Right ventricle myocardium superior (tissue), 1 donor: ENCODE measurements around the gene FRMD4A. TPM values are rescaled to one million over a fixed set of nuclear protein-coding genes. Genes with fewer than 3 reads are reported as not detected.
"Not testable (repeated sequence)": the region's sequence is repeated elsewhere in the genome, so short reads cannot be mapped to it uniquely, and the experiment has no call there.

ENCODE experiments used
- ATAC-seq: fragments of 200-7000 bp; cut with Tn5 transposase; one replicate; pipeline ENCODE4 v1.9.1; 2020; ENCODE audit warnings: mild to moderate bottlenecking; ENCODE audit not compliant: poor library complexity
- DNase-seq: peaks from one replicate; pipeline ENCODE4 v3.0.0-alpha.2; 2020
- intact Hi-C: fragments of 100-400 bp; cut with DNase I; formaldehyde crosslinking; loops from one replicate; pipeline ENCODE4 v1.11.2; 2022
- total RNA-seq: library from RNA; stranded (reverse); fragmentation: NEBNext Ultra II Directional; extraction: Animal tissue kit (Norgen Biotek cat#: 25700); gene quantifications from one replicate; pipeline ENCODE4 v1.2.1, GENCODE V29; 2021
- donor health status: DM: no; HTN: yes; CAD: no; lungs with severe emphysema.

The FRMD4A gene
- total RNA-seq, 1 donor from 2014 or later = 33.2 TPM

- intact Hi-C loops = loop anchor here (10.0 kb wide), 1 partner anchor 55 kb away; no protein-coding TSS in a partner anchor
- no peak for DNase-seq
- ATAC-seq = no peak
These were observed 560.8 kb downstream of the FRMD4A start for GRCh38 chr10:13769946-13770345.

- no peak for DNase-seq
- ATAC-seq = no peak
- intact Hi-C loops = no loop called here
These were observed 563.0 kb downstream of the FRMD4A start for GRCh38 chr10:13767676-13768178.

GRCh38 chr10:13767148-13767547 is 563.6 kb downstream of the FRMD4A start:
- ATAC-seq, DNase-seq, intact Hi-C loops: not testable (repeated sequence)

- DNase-seq (no peak), ATAC-seq (no peak)
- intact Hi-C loops = no loop called here
These were observed 564.9 kb downstream of the FRMD4A start for GRCh38 chr10:13765641-13766341.

- DNase-seq = no peak
- no peak for ATAC-seq
- intact Hi-C loops = no loop called here
These were observed 569.1 kb downstream of the FRMD4A start for GRCh38 chr10:13761490-13762091.

GRCh38 chr10:13759168-13759567 is 571.6 kb downstream of the FRMD4A start:
- intact Hi-C loops = no loop called here
- no peak for ATAC-seq
- DNase-seq = no peak

GRCh38 chr10:13758756-13759155 is 572.0 kb downstream of the FRMD4A start:
- DNase-seq (no peak), ATAC-seq (no peak)
- intact Hi-C loops = no loop called here

- intact Hi-C loops = no loop called here
- DNase-seq (no peak), ATAC-seq (no peak)
These were observed 572.4 kb downstream of the FRMD4A start for GRCh38 chr10:13758312-13758711.

GRCh38 chr10:13754277-13754676 is 576.4 kb downstream of the FRMD4A start:
- intact Hi-C loops = no loop called here
- ATAC-seq = no peak

GRCh38 chr10:13751191-13751764 is 579.4 kb downstream of the FRMD4A start:
- intact Hi-C loops = no loop called here
- no peak for ATAC-seq
- DNase-seq = no peak

More at GRCh38 chr10:13754277-13754676, 576.4 kb downstream of the FRMD4A start:
- DNase-seq = no peak

GRCh38 chr10:13750299-13751190 is 580.2 kb downstream of the FRMD4A start:
- intact Hi-C loops = no loop called here
- no peak for ATAC-seq
- DNase-seq = no peak

- ATAC-seq (no peak), DNase-seq (no peak)
- intact Hi-C loops = no loop called here
These were observed 585.5 kb downstream of the FRMD4A start for GRCh38 chr10:13745271-13745670.

GRCh38 chr10:13743963-13744362 is 586.8 kb downstream of the FRMD4A start:
- ATAC-seq = peak; percentile 55
- DNase-seq = no peak
- intact Hi-C loops = no loop called here

- intact Hi-C loops = no loop called here
- peak; percentile 25 for ATAC-seq
- DNase-seq = no peak
These were observed 587.5 kb downstream of the FRMD4A start for GRCh38 chr10:13743101-13743693.

- no peak for DNase-seq
- intact Hi-C loops = no loop called here
- ATAC-seq = no peak
These were observed 589.3 kb downstream of the FRMD4A start for GRCh38 chr10:13741438-13741837.

- intact Hi-C loops = no loop called here
- ATAC-seq = no peak
- DNase-seq = no peak
These were observed 590.3 kb downstream of the FRMD4A start for GRCh38 chr10:13740461-13740860.

- DNase-seq (no peak), ATAC-seq (no peak)
- intact Hi-C loops = no loop called here
These were observed 591.5 kb downstream of the FRMD4A start for GRCh38 chr10:13739183-13739582.

GRCh38 chr10:13736506-13736905 is 594.2 kb downstream of the FRMD4A start:
- intact Hi-C loops = no loop called here
- ATAC-seq = no peak
- no peak for DNase-seq

- ATAC-seq (no peak), DNase-seq (no peak)
- intact Hi-C loops = no loop called here
These were observed 596.6 kb downstream of the FRMD4A start for GRCh38 chr10:13734151-13734550.
